ENCODE measurements around the gene ATP10B. TPM values are rescaled to one million over a fixed set of nuclear protein-coding genes. Genes with fewer than 3 reads are reported as not detected.

The ATP10B gene
- total and polyA plus RNA-seq, 12 donors, result 0.01 to 0.15 (median 0.04) TPM; not detected in 9

- 87 to 90% methylated on average over 4 of the region's 4 CpGs for WGBS, 2 donors
- H3K27ac ChIP-seq, result no peak overlapping the region
- H3K27me3 ChIP-seq, result no peaks in the 10 kb centered on the region
- no peak for TF ChIP-seq CTCF (IDR thresholded peaks at IDR 0.05)
- no peak overlapping the region for H3K4me3 ChIP-seq
- intact Hi-C loops (cut with DNase I), result no loop called here
- H3K9me3 ChIP-seq, result no peaks in the 10 kb centered on the region
- ATAC-seq (no peak), DNase-seq (no peak)
- H3K36me3 ChIP-seq, result no peaks in the 10 kb centered on the region
- H3K4me1 ChIP-seq, result no peaks in the 10 kb centered on the region
Measured at GRCh38 chr5:160602744-160603143, 249.3 kb downstream of the ATP10B start.

GRCh38 chr5:160601046-160601445 lies 251.0 kb downstream of the ATP10B start:
- H3K9me3 ChIP-seq, result peaks cover 0 to 6% (median 0%) of the 10 kb centered on the region in 11 donors
- TF ChIP-seq CTCF (IDR thresholded peaks at IDR 0.05), result no peak
- H3K27ac ChIP-seq, result no peak overlapping the region
- no peak for DNase-seq
- no peak overlapping the region for H3K4me3 ChIP-seq
- intact Hi-C loops (cut with DNase I), result no loop called here
- WGBS, 2 donors, result 90 to 92% methylated on average over 1 of the region's 1 CpG
- H3K27me3 ChIP-seq, result no peaks in the 10 kb centered on the region
- ATAC-seq, result no peak
- H3K36me3 ChIP-seq, result no peaks in the 10 kb centered on the region
- no peaks in the 10 kb centered on the region for H3K4me1 ChIP-seq

GRCh38 chr5:160573318-160573717 lies 278.7 kb downstream of the ATP10B start:
- 88 to 91% methylated on average over 3 of the region's 3 CpGs for WGBS, 2 donors
- no peaks in the 10 kb centered on the region for H3K4me1 ChIP-seq
- ATAC-seq (no peak), DNase-seq (no peak)
- H3K4me3 ChIP-seq, result no peak overlapping the region
- intact Hi-C loops (cut with DNase I), result no loop called here
- no peak for TF ChIP-seq CTCF (IDR thresholded peaks at IDR 0.05)
- no peak overlapping the region for H3K27ac ChIP-seq
- H3K9me3 ChIP-seq, result no peaks in the 10 kb centered on the region
- no peaks in the 10 kb centered on the region for H3K27me3 ChIP-seq
- no peaks in the 10 kb centered on the region for H3K36me3 ChIP-seq

GRCh38 chr5:160567031-160567705 lies 284.8 kb downstream of the ATP10B start:
- H3K27ac ChIP-seq, result no peak overlapping the region
- no peaks in the 10 kb centered on the region for H3K36me3 ChIP-seq
- intact Hi-C loops (cut with DNase I), result no loop called here
- DNase-seq (no peak), ATAC-seq (no peak)
- no peaks in the 10 kb centered on the region for H3K4me1 ChIP-seq
- no peak overlapping the region for H3K4me3 ChIP-seq
- 60 to 69% methylated on average over 4 of the region's 4 CpGs for WGBS, 2 donors
- TF ChIP-seq CTCF (IDR thresholded peaks at IDR 0.05), result no peak
- no peaks in the 10 kb centered on the region for H3K9me3 ChIP-seq
- no peaks in the 10 kb centered on the region for H3K27me3 ChIP-seq
